Kidney epithelial cell (primary cell): Measurements from ENCODE around the gene FXR2. TPM values are rescaled to one million over a fixed set of nuclear protein-coding genes. Genes with fewer than 3 reads are reported as not detected.

Experiments
- DNase-seq: peaks from one replicate; pipeline ENCODE4 v3.0.0-alpha.2; 2010; ENCODE audit warnings: low read depth
- H3K27me3 ChIP-seq: 2 replicates; pipeline ENCODE4 v1.6.0; 2011; ENCODE audit warnings: low read length; ENCODE audit not compliant: control insufficient read depth, insufficient read depth
- H3K36me3 ChIP-seq: 2 replicates; pipeline ENCODE4 v1.5.1; 2011; ENCODE audit warnings: low read length; ENCODE audit not compliant: control insufficient read depth, insufficient read depth
- H3K4me3 ChIP-seq: 2 replicates; pipeline ENCODE4 v1.5.1; 2011; ENCODE audit warnings: low read depth, mild to moderate bottlenecking, control low read depth, low read length
- CTCF ChIP-seq: IDR thresholded peaks from 2 replicates; pipeline ENCODE4 v1.5.1; 2011; ENCODE audit warnings: mild to moderate bottlenecking, moderate library complexity, low read length, control low read depth, inconsistent platforms; ENCODE audit not compliant: insufficient read depth, poor library complexity, severe bottlenecking
- total RNA-seq: library from RNA; depleted of rRNA; stranded (reverse); fragments of >200 nt; gene quantifications from 2 replicates; pipeline ENCODE4 v1.2.3, GENCODE V29; 2015

Gene FXR2
- total RNA-seq, 1 donor from 2014 or later: 45.7 TPM

GRCh38 chr17:7580604-7581575 lies 33.8 kb downstream of the FXR2 start:
- DNase-seq: no peak
- Histone ChIP-seq H3K36me3 (peaks cover 7% of the 10 kb centered on the region), H3K4me3 (no peak overlapping the region), H3K27me3 (no peaks in the 10 kb centered on the region)
- TF ChIP-seq CTCF: no peak

GRCh38 chr17:7579834-7580603 lies 34.7 kb downstream of the FXR2 start:
- Histone ChIP-seq H3K36me3 (peaks cover 9% of the 10 kb centered on the region), H3K4me3 (no peak overlapping the region), H3K27me3 (no peaks in the 10 kb centered on the region)
- no peak for DNase-seq
- TF ChIP-seq CTCF: no peak

DNA sequence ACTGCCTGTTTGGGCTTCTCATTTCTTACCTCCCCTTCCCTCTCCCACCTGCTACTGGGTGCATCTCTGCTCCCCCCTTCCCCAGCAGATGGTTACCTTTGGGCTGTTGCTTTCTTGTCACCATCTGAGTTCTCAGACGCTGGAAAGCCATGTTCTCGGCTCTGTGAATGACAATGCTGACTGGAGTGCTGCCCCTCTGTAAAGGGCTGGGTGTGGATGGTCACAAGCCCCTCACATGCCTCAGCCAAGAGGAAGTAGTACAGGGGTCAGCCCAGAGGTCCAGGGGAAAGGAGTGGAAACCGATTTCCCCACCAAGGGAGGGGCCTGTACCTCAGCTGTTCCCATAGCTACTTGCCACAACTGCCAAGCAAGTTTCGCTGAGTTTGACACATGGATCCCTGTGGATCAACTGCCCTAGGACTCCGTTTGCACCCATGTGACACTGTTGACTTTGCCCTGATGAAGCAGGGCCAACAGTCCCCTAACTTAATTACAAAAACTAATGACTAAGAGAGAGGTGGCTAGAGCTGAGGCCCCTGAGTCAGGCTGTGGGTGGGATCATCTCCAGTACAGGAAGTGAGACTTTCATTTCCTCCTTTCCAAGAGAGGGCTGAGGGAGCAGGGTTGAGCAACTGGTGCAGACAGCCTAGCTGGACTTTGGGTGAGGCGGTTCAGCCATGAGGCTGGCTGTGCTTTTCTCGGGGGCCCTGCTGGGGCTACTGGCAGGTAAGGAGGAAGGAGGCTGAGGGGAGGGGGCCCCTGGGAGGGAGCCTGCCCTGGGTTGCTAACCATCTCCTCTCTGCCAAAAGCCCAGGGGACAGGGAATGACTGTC lies 35.5 kb downstream of the FXR2 start, which contains the start of gene CD68:
Gene CD68, plus strand, starts transcription at position 638 of the 833 bp plus-strand sequence. Its CDS starts 40 bp downstream, at position 678.
- DNase-seq: peak; percentile 71
- no peaks in the 10 kb centered on the region for H3K27me3 ChIP-seq
- H3K36me3 ChIP-seq: peaks cover 13% of the 10 kb centered on the region
- TF ChIP-seq CTCF: no peak
- H3K4me3 ChIP-seq: no peak within 1 kb of the TSS

- Histone ChIP-seq H3K27me3 (no peaks in the 10 kb centered on the region), H3K36me3 (peaks cover 13% of the 10 kb centered on the region), H3K4me3 (no peak overlapping the region)
- no peak for DNase-seq
- no peak for TF ChIP-seq CTCF
Observed at GRCh38 chr17:7577327-7578199, 37.1 kb downstream of the FXR2 start.

DNA sequence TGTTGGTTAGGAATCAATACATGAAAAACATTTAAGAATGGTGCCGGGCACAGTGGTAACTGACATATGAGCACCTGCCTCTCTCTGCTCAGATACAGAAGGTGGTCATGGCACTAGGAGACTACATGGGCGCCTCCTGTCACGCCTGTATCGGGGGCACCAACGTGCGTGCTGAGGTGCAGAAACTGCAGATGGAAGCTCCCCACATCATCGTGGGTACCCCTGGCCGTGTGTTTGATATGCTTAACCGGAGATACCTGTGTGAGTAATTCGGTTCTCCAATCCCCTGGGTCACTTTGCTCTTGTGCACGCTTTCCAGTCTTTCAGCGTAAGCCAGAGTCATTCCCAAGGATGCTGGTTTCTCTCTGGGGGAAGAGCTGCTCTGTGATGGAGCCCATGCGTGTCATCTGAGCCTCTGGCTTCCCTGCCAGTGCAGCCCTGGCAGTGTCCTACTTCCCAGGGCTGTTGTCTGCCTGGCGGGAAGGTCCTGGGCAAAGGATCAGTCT lies 38.2 kb downstream of the FXR2 start:
- H3K36me3 ChIP-seq: peaks cover 13% of the 10 kb centered on the region
- TF ChIP-seq CTCF: no peak
- no peaks in the 10 kb centered on the region for H3K27me3 ChIP-seq
- H3K4me3 ChIP-seq: no peak overlapping the region
- DNase-seq: no peak
